ENCODE measurements around the gene LRRC58. TPM values are rescaled to one million over a fixed set of nuclear protein-coding genes. Genes with fewer than 3 reads are reported as not detected.

LRRC58 gene
- total and polyA plus RNA-seq, 5 donors = 4.6 to 14.6 (median 11.9) TPM

GRCh38 chr3:120275618-120276017 lies 73.5 kb downstream of the LRRC58 start:
- intact Hi-C loops (cut with DNase I) = no loop called here
- ATAC-seq = no peak

GRCh38 chr3:120274739-120275167 lies 74.4 kb downstream of the LRRC58 start:
- peak; percentile 66 to 79 for ATAC-seq

More at GRCh38 chr3:120275618-120276017, 73.5 kb downstream of the LRRC58 start:
- no peak for DNase-seq
- no peak overlapping the region for H3K27ac ChIP-seq (ENCODE audit: low read length)
- no peaks in the 10 kb centered on the region for H3K9me3 ChIP-seq (ENCODE audit: control insufficient read depth, low read length)
- no peak overlapping the region for H3K4me3 ChIP-seq (ENCODE audit: low read length)
- no peaks in the 10 kb centered on the region for H3K27me3 ChIP-seq (ENCODE audit: control insufficient read depth, insufficient read depth)
- H3K4me1 ChIP-seq (ENCODE audit: control insufficient read depth, insufficient read depth, low read length) = no peaks in the 10 kb centered on the region
- WGBS = 36% methylated on average over 4 of the region's 4 CpGs

More at GRCh38 chr3:120274739-120275167, 74.4 kb downstream of the LRRC58 start:
- no peaks in the 10 kb centered on the region for H3K27me3 ChIP-seq (ENCODE audit: control insufficient read depth, insufficient read depth)
- H3K4me3 ChIP-seq (ENCODE audit: low read length) = no peak overlapping the region
- WGBS = 36% methylated on average over 5 of the region's 5 CpGs
- H3K27ac ChIP-seq (ENCODE audit: low read length) = no peak overlapping the region
- H3K9me3 ChIP-seq (ENCODE audit: control insufficient read depth, low read length) = no peaks in the 10 kb centered on the region
- no peaks in the 10 kb centered on the region for H3K4me1 ChIP-seq (ENCODE audit: control insufficient read depth, insufficient read depth, low read length)
- intact Hi-C loops (cut with DNase I) = no loop called here
- DNase-seq = peak; percentile 54 to 68 (median 62)

Other genes starting within 250 kb of the LRRC58 start
- gene GPR156, start 64.1 kb downstream of the LRRC58 start, total RNA-seq = under 1 TPM; 0.08 to 0.31 (median 0.15) TPM
- 0.09 TPM for gene GPR156, start 64.1 kb downstream of the LRRC58 start, polyA plus RNA-seq
- 100 to 1,000 TPM; 341 to 735 (median 465) TPM for gene FSTL1, start 101.6 kb upstream of the LRRC58 start, total RNA-seq
- 134 TPM for gene FSTL1, start 101.6 kb upstream of the LRRC58 start, polyA plus RNA-seq
- 100 to 1,000 TPM; 286 to 426 (median 372) TPM for gene NDUFB4, start 247.0 kb upstream of the LRRC58 start, total RNA-seq
- 667 TPM for gene NDUFB4, start 247.0 kb upstream of the LRRC58 start, polyA plus RNA-seq

All from right cardiac atrium (tissue), 5 donors.